ENCODE data around the gene YARS2.
A peak's percentile ranks its signal among the peaks of the same experiment; 100 is the strongest.

GRCh38 chr12:32755051-32755653 lies 545 bp downstream of the YARS2 start:
- TF ChIP-seq CTCF (IDR thresholded peaks at IDR 0.05 in 8 of 11, conservative IDR thresholded peaks at IDR 0.05 in 3 of 11) (peak; percentile 14 to 81 (median 57)), POLR2A (IDR thresholded peaks at IDR 0.05) (no peak)

All from spleen (tissue), 7 donors.